ENCODE data around the gene MPO.

MPO gene

GRCh38 chr17:58280480-58281217, at the start of gene MPO:
TSS of gene MPO (minus strand) at chr17:58280935. CDS start at chr17:58280758, 177 bp downstream.
- in situ Hi-C loops (cut with HindIII; ENCODE audit: low pct_unique_long_range_greater_than_20kb, low sequenced_read_pairs) = no loop called here

GRCh38 chr17:58329810-58330537, 49.2 kb upstream of the MPO start:
- DNase-seq (ENCODE audit: low read depth in 1 of 2, low spot score in 1 of 2) = no peak
- TF ChIP-seq JUND (IDR thresholded peaks at IDR 0.05; ENCODE audit: low read depth) = no peak
- in situ Hi-C loops (cut with HindIII; ENCODE audit: low pct_unique_long_range_greater_than_20kb, low sequenced_read_pairs) = no loop called here

More at GRCh38 chr17:58280480-58281217, at the start of gene MPO:
- no peak for TF ChIP-seq JUND (IDR thresholded peaks at IDR 0.05; ENCODE audit: low read depth)
- no peak for DNase-seq (ENCODE audit: low read depth in 1 of 2, low spot score in 1 of 2)

GRCh38 chr17:58329035-58329809, 48.5 kb upstream of the MPO start:
- in situ Hi-C loops (cut with HindIII; ENCODE audit: low pct_unique_long_range_greater_than_20kb, low sequenced_read_pairs) = no loop called here
- no peak for TF ChIP-seq JUND (IDR thresholded peaks at IDR 0.05; ENCODE audit: low read depth)
- DNase-seq (ENCODE audit: low read depth in 1 of 2, low spot score in 1 of 2) = no peak

GRCh38 chr17:58328195-58329034, 47.7 kb upstream of the MPO start, which contains the start of gene TSPOAP1:
TSS of gene TSPOAP1 (minus strand) at chr17:58328795. CDS start at chr17:58327920, 875 bp downstream.
- no peak for DNase-seq (ENCODE audit: low read depth in 1 of 2, low spot score in 1 of 2)
- in situ Hi-C loops (cut with HindIII; ENCODE audit: low pct_unique_long_range_greater_than_20kb, low sequenced_read_pairs) = no loop called here
- TF ChIP-seq JUND (IDR thresholded peaks at IDR 0.05; ENCODE audit: low read depth) = no peak

GRCh38 chr17:58327363-58328194, 46.8 kb upstream of the MPO start:
- in situ Hi-C loops (cut with HindIII; ENCODE audit: low pct_unique_long_range_greater_than_20kb, low sequenced_read_pairs) = no loop called here
- no peak for TF ChIP-seq JUND (IDR thresholded peaks at IDR 0.05; ENCODE audit: low read depth)
- no peak for DNase-seq (ENCODE audit: low read depth in 1 of 2, low spot score in 1 of 2)

GRCh38 chr17:58326609-58327362, 46.1 kb upstream of the MPO start:
- DNase-seq (ENCODE audit: low read depth in 1 of 2, low spot score in 1 of 2) = no peak
- in situ Hi-C loops (cut with HindIII; ENCODE audit: low pct_unique_long_range_greater_than_20kb, low sequenced_read_pairs) = no loop called here

GRCh38 chr17:58325976-58326468, 45.3 kb upstream of the MPO start:
- DNase-seq (ENCODE audit: low read depth in 1 of 2, low spot score in 1 of 2) = peak in 1 of 2 experiments; percentile 18
- in situ Hi-C loops (cut with HindIII; ENCODE audit: low pct_unique_long_range_greater_than_20kb, low sequenced_read_pairs) = no loop called here
- TF ChIP-seq JUND (IDR thresholded peaks at IDR 0.05; ENCODE audit: low read depth) = no peak

More at GRCh38 chr17:58326609-58327362, 46.1 kb upstream of the MPO start:
- TF ChIP-seq JUND (IDR thresholded peaks at IDR 0.05; ENCODE audit: low read depth) = no peak

- DNase-seq (ENCODE audit: low read depth in 1 of 2, low spot score in 1 of 2) = no peak
- in situ Hi-C loops (cut with HindIII; ENCODE audit: low pct_unique_long_range_greater_than_20kb, low sequenced_read_pairs) = no loop called here
- no peak for TF ChIP-seq JUND (IDR thresholded peaks at IDR 0.05; ENCODE audit: low read depth)
These were observed 44.6 kb upstream of the MPO start for GRCh38 chr17:58325289-58325726.

- no peak for TF ChIP-seq JUND (IDR thresholded peaks at IDR 0.05; ENCODE audit: low read depth)
- peak; percentile 28 to 71 for DNase-seq (ENCODE audit: low read depth in 1 of 2, low spot score in 1 of 2)
- in situ Hi-C loops (cut with HindIII; ENCODE audit: low pct_unique_long_range_greater_than_20kb, low sequenced_read_pairs) = no loop called here
These were observed 43.9 kb upstream of the MPO start for GRCh38 chr17:58324409-58325288.
